ENCODE results near the gene ATP6V0D1.

The ATP6V0D1 gene

GRCh38 chr16:67437513-67437912, 43.4 kb downstream of the ATP6V0D1 start:
- Histone ChIP-seq H3K36me3 (ENCODE audit: control insufficient read depth, insufficient read depth, low read length) (no peaks in the 10 kb centered on the region), H3K79me2 (no peaks in the 10 kb centered on the region)

GRCh38 chr16:67436640-67437193, 44.2 kb downstream of the ATP6V0D1 start:
- Histone ChIP-seq H3K79me2 (no peaks in the 10 kb centered on the region), H3K27me3 (ENCODE audit: control insufficient read depth, insufficient read depth, low read length) (no peaks in the 10 kb centered on the region), H3K36me3 (ENCODE audit: control insufficient read depth, insufficient read depth, low read length) (no peaks in the 10 kb centered on the region), H3K27ac (no peak overlapping the region), H3K4me3 (ENCODE audit: low read depth, low read length) (no peak overlapping the region), H3K4me1 (peaks cover 2% of the 10 kb centered on the region), H3K9me3 (ENCODE audit: control insufficient read depth, low read length) (no peaks in the 10 kb centered on the region), H3K4me2 (ENCODE audit: low read length) (no peak overlapping the region), H3K9ac (no peak overlapping the region), H2AFZ (no peak overlapping the region)
- TF ChIP-seq CTCF (IDR thresholded peaks at IDR 0.05), result no peak

More at GRCh38 chr16:67437513-67437912, 43.4 kb downstream of the ATP6V0D1 start:
- Histone ChIP-seq H3K4me3 (ENCODE audit: low read depth, low read length) (no peak overlapping the region), H3K4me2 (ENCODE audit: low read length) (no peak overlapping the region), H3K4me1 (peaks cover 7% of the 10 kb centered on the region), H3K27me3 (ENCODE audit: control insufficient read depth, insufficient read depth, low read length) (no peaks in the 10 kb centered on the region), H3K9me3 (ENCODE audit: control insufficient read depth, low read length) (no peaks in the 10 kb centered on the region), H2AFZ (no peak overlapping the region), H3K9ac (no peak overlapping the region), H3K27ac (no peak overlapping the region)
- TF ChIP-seq CTCF (IDR thresholded peaks at IDR 0.05), result no peak

GRCh38 chr16:67435758-67436164, 45.2 kb downstream of the ATP6V0D1 start:
- H3K4me3 ChIP-seq (ENCODE audit: low read depth, low read length), result no peak overlapping the region
- no peaks in the 10 kb centered on the region for H3K9me3 ChIP-seq (ENCODE audit: control insufficient read depth, low read length)
- H3K36me3 ChIP-seq (ENCODE audit: control insufficient read depth, insufficient read depth, low read length), result no peaks in the 10 kb centered on the region
- H3K9ac ChIP-seq, result no peak overlapping the region
- H3K79me2 ChIP-seq, result no peaks in the 10 kb centered on the region
- H3K4me2 ChIP-seq (ENCODE audit: low read length), result no peak overlapping the region
- H3K27ac ChIP-seq, result no peak overlapping the region
- no peaks in the 10 kb centered on the region for H3K27me3 ChIP-seq (ENCODE audit: control insufficient read depth, insufficient read depth, low read length)
- no peak overlapping the region for H2AFZ ChIP-seq
- peaks cover 5% of the 10 kb centered on the region for H3K4me1 ChIP-seq
- TF ChIP-seq CTCF (IDR thresholded peaks at IDR 0.05), result no peak

- Histone ChIP-seq H3K4me2 (ENCODE audit: low read length) (no peak overlapping the region), H3K9me3 (ENCODE audit: control insufficient read depth, low read length) (no peaks in the 10 kb centered on the region), H3K27me3 (ENCODE audit: control insufficient read depth, insufficient read depth, low read length) (no peaks in the 10 kb centered on the region), H3K27ac (no peak overlapping the region), H3K79me2 (no peaks in the 10 kb centered on the region), H3K36me3 (ENCODE audit: control insufficient read depth, insufficient read depth, low read length) (no peaks in the 10 kb centered on the region), H2AFZ (no peak overlapping the region), H3K4me1 (peaks cover 11% of the 10 kb centered on the region), H3K4me3 (ENCODE audit: low read depth, low read length) (no peak overlapping the region), H3K9ac (no peak overlapping the region)
- no peak for TF ChIP-seq CTCF (IDR thresholded peaks at IDR 0.05)
These were observed 47.7 kb downstream of the ATP6V0D1 start for GRCh38 chr16:67433131-67433719.

GRCh38 chr16:67432506-67432890, 48.5 kb downstream of the ATP6V0D1 start:
- Histone ChIP-seq H3K9ac (no peak overlapping the region), H3K27me3 (ENCODE audit: control insufficient read depth, insufficient read depth, low read length) (no peaks in the 10 kb centered on the region), H3K4me3 (ENCODE audit: low read depth, low read length) (no peak overlapping the region)

More at GRCh38 chr16:67432506-67432890, 48.5 kb downstream of the ATP6V0D1 start:
- Histone ChIP-seq H3K36me3 (ENCODE audit: control insufficient read depth, insufficient read depth, low read length) (no peaks in the 10 kb centered on the region), H3K9me3 (ENCODE audit: control insufficient read depth, low read length) (no peaks in the 10 kb centered on the region), H3K27ac (no peak overlapping the region), H3K4me2 (ENCODE audit: low read length) (no peak overlapping the region), H3K79me2 (no peaks in the 10 kb centered on the region), H2AFZ (no peak overlapping the region), H3K4me1 (peaks cover 13% of the 10 kb centered on the region)
- TF ChIP-seq CTCF (IDR thresholded peaks at IDR 0.05), result no peak

Measured in parathyroid adenoma (tissue), 2 donors.